HG02642 (cell line): ENCODE results near the gene TRIM65.
"Not testable (repeated sequence)": the region's sequence is repeated elsewhere in the genome, so short reads cannot be mapped to it uniquely, and the experiment has no call there.

ENCODE experiments used
- ATAC-seq: cut with Tn5 transposase; IDR thresholded peaks from one replicate; pipeline ENCODE4 v1.9.1; 2021; ENCODE audit warnings: mild to moderate bottlenecking; ENCODE audit not compliant: unreplicated experiment, poor library complexity

The TRIM65 gene

GRCh38 chr17:75898065-75898464 is 1.3 kb upstream of the TRIM65 start:
- no peak for ATAC-seq

GRCh38 chr17:75897160-75898019 is 639 bp upstream of the TRIM65 start:
- ATAC-seq: no peak

GRCh38 chr17:75895370-75896155 is 1.2 kb downstream of the TRIM65 start:
- ATAC-seq: no peak

GRCh38 chr17:75894049-75894733 is 2.6 kb downstream of the TRIM65 start:
- no peak for ATAC-seq

GRCh38 chr17:75893305-75894048 is 3.3 kb downstream of the TRIM65 start:
- ATAC-seq: no peak

- ATAC-seq: no peak
Measured at GRCh38 chr17:75892556-75893224, 4.1 kb downstream of the TRIM65 start.

GRCh38 chr17:75891605-75892555 is 4.9 kb downstream of the TRIM65 start:
- ATAC-seq: no peak

GRCh38 chr17:75891022-75891604 is 5.6 kb downstream of the TRIM65 start:
- ATAC-seq: no peak

- ATAC-seq: no peak
Measured at GRCh38 chr17:75889454-75889853, 7.3 kb downstream of the TRIM65 start.

GRCh38 chr17:75888484-75888883 is 8.3 kb downstream of the TRIM65 start:
- no peak for ATAC-seq

- not testable (repeated sequence) for ATAC-seq
Measured at GRCh38 chr17:75885860-75886259, 10.9 kb downstream of the TRIM65 start.

- ATAC-seq: no peak
Measured at GRCh38 chr17:75885431-75885830, 11.3 kb downstream of the TRIM65 start.

- no peak for ATAC-seq
Measured at GRCh38 chr17:75881678-75882454, 14.9 kb downstream of the TRIM65 start.

- no peak for ATAC-seq
Measured at GRCh38 chr17:75880266-75880665, 16.5 kb downstream of the TRIM65 start.

GRCh38 chr17:75878174-75878998 is 18.4 kb downstream of the TRIM65 start, which contains the start of gene TRIM47:
Gene TRIM47 (minus strand): TSS chr17:75878581. CDS start chr17:75878548, 33 bp downstream.
- peak; percentile 17 for ATAC-seq

- peak; percentile 66 for ATAC-seq
Measured at GRCh38 chr17:75877752-75878173, 19.0 kb downstream of the TRIM65 start.
